GM18507 (cell line): Measurements from ENCODE around the gene SIRT3.
"Not testable (repeated sequence)": the region's sequence is repeated elsewhere in the genome, so short reads cannot be mapped to it uniquely, and the experiment has no call there.

Experiments used
- DNase-seq: peaks from one replicate; pipeline ENCODE4 v3.0.0; 2011; ENCODE audit warnings: low read depth; ENCODE audit not compliant: insufficient read length; ENCODE audit errors: extremely low spot score
- FAIRE-seq: peaks from 2 replicates; lab custom pipeline; 2011; peaks lifted over from hg19 to GRCh38; lab: Jason Lieb, UNC

The SIRT3 gene

DNA sequence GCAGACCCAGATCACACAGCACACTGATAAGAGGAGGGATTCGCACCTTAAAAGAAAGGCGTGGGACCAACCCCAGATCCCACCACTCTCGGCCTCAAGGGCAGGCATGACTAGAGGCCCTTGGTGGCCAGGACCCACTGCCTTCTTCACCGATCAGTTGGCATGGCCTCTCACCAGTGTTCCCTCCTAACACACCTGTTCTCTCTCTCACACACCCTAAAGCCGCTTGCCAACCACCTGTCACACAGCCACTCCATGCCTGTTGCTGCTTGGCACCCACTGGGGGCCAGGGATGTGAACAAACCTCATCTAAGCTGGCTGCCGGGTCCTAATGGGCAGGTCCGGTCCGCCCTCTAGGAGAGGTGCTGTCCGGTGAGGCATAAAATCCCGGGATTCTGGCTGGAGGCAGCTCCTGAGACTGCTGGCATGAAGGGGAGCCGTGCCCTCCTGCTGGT lies 43.4 kb downstream of the SIRT3 start, which contains the start of gene SCGB1C1:
Gene SCGB1C1, plus strand, starts transcription at position 405 of the 455 bp plus-strand sequence. Its CDS starts 22 bp downstream, at position 427.
- not testable (repeated sequence) for DNase-seq, FAIRE-seq

DNA sequence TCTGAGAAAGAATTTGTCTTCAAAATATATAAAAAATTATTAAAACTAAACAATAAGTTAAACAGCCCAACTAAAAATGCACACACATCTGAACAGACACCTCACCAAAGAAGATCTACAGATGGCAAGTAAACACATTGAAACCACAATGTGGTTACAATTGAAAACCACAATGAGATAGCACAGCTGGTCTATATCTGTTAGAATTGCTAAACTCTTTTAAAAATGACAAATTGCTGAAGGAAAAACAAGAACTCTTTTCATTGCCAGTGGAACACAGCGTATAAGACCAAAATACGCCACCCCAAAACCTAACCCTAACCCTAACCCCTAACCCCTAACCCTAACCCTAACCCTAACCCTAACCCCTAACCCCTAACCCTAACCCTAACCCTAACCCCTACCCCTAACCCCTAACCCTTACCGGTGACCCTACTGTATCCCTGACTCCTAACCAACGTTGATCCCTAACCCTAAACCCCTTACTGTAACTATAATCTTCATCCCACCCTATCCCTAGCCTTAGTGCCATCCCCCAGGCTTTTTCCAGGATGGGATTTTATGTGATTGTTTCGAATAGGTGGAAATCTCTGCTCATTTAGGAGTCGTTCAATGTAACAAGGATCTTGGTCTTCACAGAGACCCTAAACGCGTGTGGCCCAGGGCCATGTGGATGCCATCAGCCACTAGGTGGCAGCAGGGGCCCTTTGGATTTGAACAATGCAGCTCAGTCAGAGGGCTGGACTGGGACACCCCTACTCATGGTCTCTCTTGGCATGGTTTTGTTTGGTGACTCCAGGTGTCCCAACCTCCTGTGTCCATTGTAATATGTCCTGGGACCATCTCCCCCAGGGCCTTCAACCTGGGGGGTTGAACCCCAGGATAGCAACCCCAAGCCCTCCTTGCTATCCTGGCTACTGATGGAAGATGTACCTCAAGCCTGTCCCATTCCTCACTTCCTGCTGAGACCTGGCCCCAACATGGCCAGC lies 44.4 kb downstream of the SIRT3 start:
- not testable (repeated sequence) for DNase-seq
- FAIRE-seq = peak; percentile 95

DNA sequence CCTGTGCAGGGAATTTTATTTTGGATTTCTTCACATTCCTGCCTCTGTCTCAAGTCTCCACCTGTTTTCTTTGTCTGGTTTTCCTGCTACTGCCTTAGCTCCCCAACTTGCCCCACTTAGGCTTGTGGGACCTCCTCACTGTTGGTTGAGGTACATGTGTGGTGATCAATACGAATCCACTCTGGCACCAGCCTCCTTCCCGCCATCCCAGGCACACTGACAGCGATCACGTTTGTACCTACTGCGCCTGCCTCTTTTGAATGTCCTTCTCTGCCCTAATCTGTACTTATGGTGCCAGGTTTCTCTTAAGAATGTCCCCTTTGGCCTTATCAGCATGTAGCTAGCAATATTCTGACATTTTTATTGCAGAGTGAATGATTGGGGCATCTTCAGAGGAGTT lies 45.6 kb downstream of the SIRT3 start:
- not testable (repeated sequence) for DNase-seq, FAIRE-seq

DNA sequence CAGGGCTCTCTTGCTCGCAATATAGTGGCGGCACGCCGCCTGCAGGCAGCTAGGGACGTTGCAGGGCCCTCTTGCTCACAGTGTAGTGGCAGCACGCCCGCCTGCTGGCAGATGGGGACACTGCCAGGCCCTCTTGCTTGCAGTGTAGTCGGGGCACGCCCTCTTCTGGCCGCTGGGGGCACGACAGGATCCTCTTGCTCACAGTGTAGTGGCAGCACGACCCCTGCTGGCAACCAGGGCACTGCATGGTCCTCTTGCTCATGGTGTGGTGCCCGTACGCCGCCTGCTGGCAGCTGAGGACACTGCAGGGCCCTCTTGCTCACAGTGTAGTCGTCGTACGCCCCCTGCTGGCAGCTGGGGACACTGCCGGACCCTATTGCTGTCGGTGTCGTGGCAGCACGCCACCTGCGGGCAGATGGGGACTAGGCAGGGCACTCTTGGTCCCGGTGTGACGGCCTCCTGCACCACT lies 46.3 kb downstream of the SIRT3 start:
- FAIRE-seq, DNase-seq: not testable (repeated sequence)

DNA sequence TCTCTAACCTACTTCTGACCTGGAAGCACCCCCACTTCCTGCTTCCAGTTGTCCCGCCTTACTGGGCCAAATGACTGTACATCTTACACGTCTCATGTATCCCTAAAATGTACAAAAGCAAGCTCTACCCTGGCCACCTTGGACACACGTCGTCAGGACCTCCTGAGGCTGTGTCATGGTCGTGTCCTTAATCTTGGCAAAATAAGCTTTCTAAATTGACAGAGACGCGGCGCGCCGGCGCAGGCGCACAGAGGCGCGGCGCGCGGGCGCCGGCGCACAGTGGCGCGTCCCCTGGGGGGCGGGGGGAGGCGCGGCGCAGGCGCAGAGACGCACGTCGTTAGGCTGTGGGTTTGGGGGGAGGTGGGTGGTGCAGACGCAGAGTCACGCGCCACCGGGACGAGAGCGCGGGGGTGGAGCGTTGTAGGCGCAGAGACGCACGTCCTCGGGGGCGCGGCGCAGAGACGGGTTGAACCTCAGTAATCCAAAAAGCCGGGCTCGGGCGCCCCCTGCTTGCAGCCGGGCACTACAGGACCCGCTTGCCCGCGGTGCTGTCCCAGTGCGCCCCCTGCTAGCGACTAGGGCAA lies 46.9 kb downstream of the SIRT3 start:
- DNase-seq = not testable (repeated sequence)

DNA sequence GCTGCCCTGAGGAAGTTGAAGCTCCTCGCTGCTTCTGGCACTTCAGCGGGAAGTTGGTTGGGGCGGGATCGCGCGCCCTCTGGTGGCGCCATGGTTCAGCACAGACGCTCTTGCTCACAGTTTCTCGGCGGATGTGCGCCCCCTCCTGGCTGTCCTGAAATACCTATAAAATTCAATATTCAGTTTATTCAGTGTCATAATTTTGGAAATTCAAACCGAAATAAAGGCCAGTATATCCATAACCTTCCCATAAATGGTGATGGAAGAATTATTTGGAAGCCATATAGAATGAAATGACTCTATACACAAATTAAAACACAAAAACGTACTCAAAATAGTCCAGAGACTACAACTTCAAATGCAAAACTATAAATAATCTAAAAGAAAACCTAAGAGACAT lies 55.9 kb downstream of the SIRT3 start:
- not testable (repeated sequence) for DNase-seq, FAIRE-seq

More for the DNA sequence above, 46.9 kb downstream of the SIRT3 start:
- not testable (repeated sequence) for FAIRE-seq
